IPS DF 19.7 (cell line): ENCODE results near the gene PTH2R.
"Not testable (repeated sequence)": the region's sequence is repeated elsewhere in the genome, so short reads cannot be mapped to it uniquely, and the experiment has no call there.

Experiments used
- DNase-seq: peaks from one replicate; pipeline ENCODE4 v3.0.0-alpha.2; 2013; ENCODE audit warnings: low read depth, low spot score

Gene PTH2R, protein sequence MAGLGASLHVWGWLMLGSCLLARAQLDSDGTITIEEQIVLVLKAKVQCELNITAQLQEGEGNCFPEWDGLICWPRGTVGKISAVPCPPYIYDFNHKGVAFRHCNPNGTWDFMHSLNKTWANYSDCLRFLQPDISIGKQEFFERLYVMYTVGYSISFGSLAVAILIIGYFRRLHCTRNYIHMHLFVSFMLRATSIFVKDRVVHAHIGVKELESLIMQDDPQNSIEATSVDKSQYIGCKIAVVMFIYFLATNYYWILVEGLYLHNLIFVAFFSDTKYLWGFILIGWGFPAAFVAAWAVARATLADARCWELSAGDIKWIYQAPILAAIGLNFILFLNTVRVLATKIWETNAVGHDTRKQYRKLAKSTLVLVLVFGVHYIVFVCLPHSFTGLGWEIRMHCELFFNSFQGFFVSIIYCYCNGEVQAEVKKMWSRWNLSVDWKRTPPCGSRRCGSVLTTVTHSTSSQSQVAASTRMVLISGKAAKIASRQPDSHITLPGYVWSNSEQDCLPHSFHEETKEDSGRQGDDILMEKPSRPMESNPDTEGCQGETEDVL

DNA sequence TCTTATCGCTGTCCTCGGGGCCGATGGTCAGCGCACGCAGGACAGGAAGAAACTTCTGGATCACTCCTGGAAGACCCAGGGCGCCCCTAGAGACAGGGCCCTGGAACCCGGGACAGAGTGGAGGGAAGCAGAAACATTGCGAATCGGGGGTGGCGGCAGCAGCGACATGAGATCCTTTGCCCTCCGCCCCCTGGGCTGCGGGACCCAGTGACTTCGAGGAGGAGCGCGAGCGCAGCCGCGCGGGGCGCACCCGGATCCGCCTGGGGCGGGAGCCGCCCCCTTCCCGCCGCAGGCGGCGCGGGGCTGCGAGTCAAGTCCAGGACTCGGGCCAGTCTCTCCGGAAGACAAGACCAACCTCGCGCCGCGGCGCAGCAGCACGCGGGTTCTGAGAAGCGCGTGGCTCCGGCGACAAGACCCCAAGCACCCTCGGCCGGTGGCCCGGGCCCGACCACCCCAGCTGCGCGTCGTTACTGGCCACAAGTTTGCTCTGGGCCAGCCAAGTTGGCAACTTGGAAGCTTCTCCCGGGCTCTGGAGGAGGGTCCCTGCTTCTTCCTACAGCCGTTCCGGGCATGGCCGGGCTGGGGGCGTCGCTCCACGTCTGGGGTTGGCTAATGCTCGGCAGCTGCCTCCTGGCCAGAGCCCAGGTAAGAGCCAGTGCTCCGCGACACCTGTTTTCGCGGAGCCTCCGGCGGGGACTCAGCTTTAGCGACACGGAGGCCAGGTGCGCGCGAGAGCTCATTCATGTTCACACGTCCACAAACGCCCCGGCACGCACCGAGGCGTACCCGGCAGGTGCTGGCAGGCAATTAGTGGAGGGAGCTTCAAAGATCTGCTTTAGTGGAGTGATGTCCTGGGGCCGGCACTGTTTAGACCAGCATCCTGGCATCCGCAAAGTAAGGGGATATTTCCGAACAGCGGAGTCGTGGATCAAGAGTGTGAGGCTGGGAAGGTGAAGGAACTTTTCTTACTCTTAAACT, at the start of gene PTH2R:
TSS of gene PTH2R (plus strand) at position 319 of the 978 bp plus-strand sequence. CDS start at position 571, 252 bp downstream.
- no peak for DNase-seq

DNA sequence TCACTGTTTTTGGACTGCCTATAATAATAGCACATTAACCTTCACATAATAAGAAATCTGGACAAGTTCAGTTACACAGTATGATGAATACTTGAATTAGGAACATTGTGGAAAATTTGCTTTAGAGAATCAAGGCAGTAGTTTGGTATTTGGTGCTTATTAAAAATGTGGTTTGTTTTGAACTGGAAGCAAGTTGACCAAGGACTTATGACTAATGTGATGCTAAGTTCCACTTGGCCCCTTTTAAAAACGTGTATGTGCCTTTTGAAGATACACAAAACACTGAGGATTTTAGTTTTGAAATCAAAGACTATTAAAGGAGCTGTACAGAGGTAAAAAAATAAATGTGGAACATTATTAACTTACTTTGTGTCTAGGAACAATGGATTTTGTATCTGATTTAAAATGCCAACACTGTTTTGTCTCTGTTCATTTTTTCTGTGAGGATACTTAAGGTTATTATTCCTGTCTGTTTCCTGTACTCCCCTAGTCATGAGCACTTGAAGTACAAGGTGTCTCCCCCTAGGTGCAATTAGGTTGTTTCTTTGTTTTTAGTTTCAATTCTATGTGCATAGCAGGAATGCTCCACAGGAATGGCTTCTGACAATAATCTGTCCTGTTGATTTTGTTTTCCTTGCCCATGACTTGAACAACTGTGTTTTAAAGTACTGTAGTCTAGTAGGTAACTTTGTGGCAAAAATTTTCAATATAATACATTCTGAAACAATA, 49.6 kb upstream of the PTH2R start:
- no peak for DNase-seq

DNA sequence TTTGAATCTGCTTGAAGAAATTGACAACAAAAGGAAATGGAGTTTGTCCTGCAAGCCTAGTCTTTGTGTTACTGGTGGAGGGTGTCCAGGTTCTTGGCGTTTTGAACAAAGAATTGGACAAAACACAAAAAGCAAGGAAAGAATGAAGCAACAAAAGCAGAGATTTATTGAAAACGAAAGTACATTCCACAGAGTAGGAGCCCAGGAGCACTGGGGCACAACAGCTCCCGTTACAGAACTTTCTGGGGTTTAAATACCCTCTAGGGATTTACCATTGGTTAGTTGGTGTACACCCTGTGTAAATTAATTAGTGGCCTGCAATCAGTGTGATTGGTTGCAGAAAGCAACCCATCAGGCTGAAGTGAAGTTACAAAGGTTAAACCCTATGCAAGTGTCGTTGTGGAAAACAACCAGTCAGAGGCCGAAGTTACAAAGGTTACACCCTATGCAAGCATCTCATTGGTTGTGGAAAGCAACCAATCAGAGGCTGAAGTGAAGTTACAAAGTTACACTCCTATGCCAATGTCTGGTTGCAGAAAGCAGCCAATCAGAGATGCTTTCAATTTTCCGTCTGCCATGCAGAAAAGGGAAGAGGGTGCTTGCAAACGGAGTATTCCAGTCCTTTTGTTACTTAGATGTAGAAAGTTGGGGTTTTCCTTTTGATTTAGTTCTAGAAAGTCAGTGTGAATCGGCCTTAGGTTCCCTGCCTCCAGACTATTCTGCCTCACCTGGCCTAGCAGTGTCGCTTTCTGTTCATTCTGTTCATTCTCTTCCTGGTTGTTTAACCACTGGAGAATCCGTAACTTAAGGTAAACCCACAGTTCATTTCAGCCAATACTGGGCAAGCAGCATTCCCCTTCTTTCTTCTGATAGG, 47.6 kb upstream of the PTH2R start:
- DNase-seq: no peak

DNA sequence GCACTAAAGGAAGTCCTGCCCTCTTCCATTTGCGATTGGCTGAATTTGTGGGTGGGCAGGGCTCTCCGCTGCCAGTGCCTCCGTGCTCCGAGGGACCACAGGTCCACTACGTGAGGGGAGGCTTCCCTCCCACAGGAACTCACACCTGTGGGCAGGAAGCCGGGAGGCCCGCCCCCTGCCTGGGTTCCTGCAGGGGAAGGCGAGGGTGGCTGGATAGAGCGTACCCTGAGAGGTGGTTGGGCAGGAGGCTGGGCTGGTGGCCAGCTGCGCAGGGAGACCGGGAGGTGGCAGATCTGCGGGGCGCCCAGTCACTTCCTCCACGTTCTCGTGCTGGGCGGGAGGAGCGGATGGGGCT, 47.0 kb upstream of the PTH2R start:
- peak; percentile 23 for DNase-seq

DNA sequence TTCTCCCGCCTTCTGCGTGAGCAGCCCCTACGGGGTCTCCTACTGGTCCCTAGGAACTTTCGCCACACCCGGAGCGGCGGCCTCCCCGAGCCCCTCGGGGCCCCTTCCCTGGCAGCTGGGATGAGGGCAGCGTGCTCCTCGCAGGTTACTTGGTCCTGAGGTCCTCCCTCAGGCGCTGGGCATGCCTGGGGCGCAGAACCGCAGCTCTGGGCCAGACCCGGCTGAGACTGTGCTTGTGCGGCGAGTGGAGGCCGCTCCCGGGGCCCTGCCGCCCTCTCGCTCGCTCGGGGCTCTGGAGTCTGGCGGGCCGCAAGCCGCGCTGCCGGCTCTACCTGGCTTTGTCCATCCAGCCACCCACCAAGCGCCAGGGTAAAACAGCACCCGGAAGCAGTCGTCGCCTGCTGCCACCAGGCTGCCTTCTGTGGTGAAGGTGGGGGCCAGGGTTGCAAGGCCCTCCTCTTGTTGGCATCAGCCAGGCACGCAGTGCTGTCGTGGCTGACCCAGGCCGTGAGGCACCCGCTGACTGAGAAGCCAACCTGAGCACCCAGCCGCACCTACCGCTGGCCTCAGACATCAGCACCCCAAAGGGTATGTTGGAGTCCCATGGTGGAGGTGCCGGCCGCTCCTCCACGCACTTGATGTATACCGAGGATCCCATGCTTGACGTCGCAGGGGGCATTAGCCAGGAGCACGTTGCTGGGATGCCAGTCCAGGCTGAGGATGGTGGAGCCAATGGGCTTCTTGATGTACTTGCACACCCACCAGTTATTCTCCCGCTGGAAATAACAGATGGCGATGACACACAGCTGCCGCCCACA, 46.1 kb upstream of the PTH2R start:
- DNase-seq: no peak

DNA sequence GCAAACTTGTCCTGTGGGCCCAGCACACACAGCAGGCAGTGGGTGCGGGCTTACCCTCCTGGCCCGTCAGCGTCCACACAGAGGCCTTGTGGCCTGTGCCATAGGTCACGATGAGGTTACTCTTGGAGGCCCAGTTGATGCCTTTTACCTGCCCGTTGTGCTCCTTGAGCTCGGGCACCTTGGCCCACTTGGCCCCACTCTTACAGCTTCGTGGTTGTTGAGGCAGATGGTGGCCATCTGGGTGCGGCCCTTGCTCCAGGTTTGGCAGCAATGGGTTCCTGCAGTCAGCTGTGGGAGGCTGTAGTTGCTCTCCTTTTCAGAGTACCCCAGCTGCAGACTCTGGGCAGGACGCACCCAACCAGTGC, 45.5 kb upstream of the PTH2R start:
- no peak for DNase-seq

DNA sequence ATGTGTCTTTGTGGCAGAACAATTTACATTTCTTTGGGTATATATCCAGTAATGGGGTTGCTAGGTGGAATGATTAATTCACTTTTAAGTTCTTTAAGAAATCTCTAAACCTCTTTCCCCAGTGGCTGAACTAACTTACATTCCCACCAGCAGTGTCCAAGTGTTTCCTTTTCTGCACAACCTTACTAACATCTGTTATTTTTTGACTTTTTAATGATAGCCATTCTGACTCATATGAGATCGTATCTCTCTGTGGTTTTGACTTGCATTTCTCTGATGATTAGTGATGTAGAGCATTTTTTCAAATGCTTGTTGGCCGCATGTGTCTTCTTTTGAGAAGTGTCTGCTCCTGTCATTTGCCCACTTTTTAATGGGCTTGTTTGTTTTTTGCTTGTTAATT, 43.1 kb upstream of the PTH2R start:
- no peak for DNase-seq

GRCh38 chr2:208366215-208367127, 40.1 kb upstream of the PTH2R start:
- no peak for DNase-seq

GRCh38 chr2:208369091-208369490, 37.5 kb upstream of the PTH2R start:
- no peak for DNase-seq

DNA sequence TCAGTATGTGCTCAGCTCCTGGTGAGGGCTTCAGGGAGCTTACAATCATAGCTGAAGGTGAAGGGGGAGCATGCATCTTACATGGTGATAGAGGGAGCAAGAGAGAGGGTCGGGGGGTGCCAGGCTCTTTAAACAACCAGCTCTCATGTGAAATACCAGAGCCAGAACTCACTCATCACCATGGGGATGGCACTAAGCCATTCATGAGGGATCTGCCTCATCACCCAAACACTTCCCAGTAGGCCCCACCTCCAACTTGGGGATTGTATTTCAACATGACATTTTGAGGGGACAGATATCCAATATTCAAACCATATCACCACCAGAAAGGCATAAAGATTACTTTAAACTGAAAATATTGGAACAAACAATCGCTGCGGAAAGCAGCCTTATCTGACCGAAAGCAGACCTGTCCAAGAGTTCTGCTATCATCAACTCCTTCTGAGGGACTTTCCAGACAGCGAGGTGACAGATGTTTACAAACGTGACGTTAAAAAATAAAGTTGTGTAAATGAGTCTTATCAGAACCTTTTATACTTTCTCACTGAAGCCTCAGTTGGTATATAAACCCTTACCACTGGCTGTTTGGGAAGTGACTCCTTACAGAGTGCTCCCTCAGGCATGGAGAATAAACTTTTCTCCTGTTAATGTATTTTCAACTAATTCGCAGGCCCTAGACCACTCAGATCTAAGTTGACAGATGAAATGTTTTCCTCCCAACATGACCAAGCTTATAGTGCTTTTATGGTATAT, 35.5 kb upstream of the PTH2R start:
- DNase-seq: no peak

DNA sequence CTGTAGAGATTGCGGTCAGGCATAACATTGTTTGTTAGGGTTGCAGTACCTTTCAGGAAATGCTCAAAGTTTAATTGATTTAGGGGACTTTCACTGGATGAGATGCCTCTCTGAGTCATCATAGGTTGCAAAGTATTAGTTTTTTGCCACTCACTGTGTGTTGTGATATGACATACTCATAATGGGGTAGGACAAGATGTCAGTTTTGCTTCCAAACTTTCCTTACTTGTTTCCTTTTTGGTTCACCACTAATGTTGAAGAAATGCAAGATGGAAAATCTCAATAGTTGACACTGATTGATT, 35.0 kb upstream of the PTH2R start:
- no peak for DNase-seq

DNA sequence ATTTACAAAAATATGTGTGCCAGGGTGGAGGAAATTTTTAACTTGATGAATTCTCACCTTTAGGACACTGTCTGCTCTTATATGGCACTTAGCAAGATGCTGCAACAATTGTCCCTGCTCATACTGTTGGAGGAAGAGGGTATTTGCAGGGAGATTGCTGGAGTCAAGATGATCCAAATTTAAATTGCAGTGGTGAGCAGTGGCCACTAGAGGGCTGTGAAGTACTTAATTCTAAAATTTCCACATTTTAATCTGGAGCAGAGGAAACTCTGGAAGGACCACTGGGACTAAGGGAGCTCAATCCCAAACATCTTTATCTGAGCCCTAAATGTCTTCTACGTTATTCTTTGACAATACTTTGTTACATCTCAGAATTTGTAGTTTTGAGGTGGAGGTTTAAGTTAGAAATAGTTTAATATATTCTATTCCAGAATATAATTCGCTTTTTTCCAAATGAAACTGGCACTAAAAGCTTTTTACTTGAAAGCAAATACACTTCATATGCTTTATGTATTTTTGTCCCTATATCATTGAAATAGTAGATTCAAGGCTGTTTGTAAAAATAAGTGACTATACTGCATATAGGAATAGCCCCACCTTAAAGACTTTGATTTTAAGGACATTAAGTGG, 33.0 kb upstream of the PTH2R start:
- no peak for DNase-seq

GRCh38 chr2:208375491-208376068, 31.0 kb upstream of the PTH2R start:
- no peak for DNase-seq

DNA sequence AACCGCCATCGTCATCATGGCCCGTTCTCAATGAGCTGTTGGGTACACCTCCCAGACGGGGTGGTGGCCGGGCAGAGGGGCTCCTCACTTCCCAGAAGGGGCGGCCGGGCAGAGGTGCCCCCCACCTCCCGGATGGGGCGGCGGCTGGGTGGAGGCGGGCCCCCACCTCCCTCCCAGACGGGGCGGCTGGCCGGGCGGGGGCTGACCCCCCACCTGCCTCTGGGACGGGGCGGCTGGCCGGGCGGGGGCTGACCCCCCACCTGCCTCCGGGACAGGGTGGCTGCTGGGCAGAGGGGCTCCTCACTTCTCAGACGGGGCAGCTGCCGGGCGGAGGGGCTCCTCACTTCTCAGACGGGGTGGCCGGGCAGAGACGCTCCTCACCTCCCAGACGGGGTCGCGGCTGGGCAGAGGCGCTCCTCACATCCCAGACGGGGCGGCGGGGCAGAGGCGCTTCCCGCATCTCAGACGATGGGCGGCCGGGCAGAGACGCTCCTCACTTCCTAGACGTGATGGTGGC, 29.2 kb upstream of the PTH2R start:
- DNase-seq: not testable (repeated sequence)

DNA sequence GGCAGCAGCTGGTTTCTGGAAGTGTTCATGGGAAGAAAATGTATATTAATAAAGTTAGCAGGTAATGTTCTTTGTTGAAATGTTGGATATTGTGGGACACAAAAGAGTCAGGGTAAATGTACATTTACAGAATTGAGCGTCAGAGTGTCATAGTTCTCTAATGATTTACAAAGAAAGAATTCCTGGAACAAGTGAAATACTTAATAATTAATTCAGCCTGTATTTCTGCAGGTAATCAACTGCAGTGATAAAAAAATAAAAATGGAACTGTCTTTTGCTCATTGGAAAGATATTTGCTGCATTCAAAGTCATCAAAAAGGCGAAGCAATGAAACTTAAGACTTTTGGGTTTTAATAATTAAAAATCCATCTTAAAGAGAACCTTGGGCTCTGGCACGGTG, 27.4 kb upstream of the PTH2R start:
- no peak for DNase-seq

DNA sequence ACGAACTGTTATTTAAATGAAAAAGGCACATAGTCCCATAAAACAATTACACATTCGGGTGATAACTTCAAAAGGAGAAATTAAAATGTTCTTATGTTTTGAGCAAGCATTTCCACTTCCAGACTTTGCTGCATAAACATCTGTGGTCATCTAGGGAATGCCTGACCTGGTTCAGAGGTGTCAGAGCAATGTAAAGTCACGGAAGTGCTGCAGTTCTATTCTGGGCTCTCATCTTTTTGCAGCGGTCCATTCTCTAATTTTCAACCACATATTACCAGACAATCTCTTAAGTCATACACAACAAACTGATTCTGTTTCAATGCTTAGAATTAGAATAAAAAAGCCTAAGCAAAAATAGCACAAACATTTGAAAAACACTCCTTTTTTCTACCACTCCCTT, 22.0 kb upstream of the PTH2R start:
- no peak for DNase-seq

- DNase-seq: no peak
Measured at GRCh38 chr2:208386541-208386940, 20.1 kb upstream of the PTH2R start.
